ENCODE measurements around the gene MS4A13. TPM values are rescaled to one million over a fixed set of nuclear protein-coding genes. Genes with fewer than 3 reads are reported as not detected.

MS4A13 gene
- total RNA-seq, 1 experiment from 2014 or later: not detected

GRCh38 chr11:60566776-60567175 lies 51.6 kb downstream of the MS4A13 start (continued):
- no peak for TF ChIP-seq SIN3A (IDR thresholded peaks at IDR 0.05; ENCODE audit: low read depth)

GRCh38 chr11:60570970-60571369 lies 55.8 kb downstream of the MS4A13 start:
- intact Hi-C loops (cut with micrococcal nuclease): no loop called here
- Histone ChIP-seq H2AFZ (ENCODE audit: low read depth, low read length, poor library complexity, severe bottlenecking) (no peak overlapping the region), H3K9ac (ENCODE audit: low read length) (no peak overlapping the region), H3K4me3 (replicated peaks in 1 of 2; ENCODE audit: low read depth in 1 of 2, low read length in 2 of 2) (no peak overlapping the region), H3K27me3 (ENCODE audit: insufficient read depth, low read length) (no peaks in the 10 kb centered on the region), H3K4me2 (ENCODE audit: low read length) (no peak overlapping the region), H3K36me3 (ENCODE audit: control insufficient read depth in 1 of 2, insufficient read depth in 2 of 2, low read length in 2 of 2) (no peaks in the 10 kb centered on the region), H3K9me2 (ENCODE audit: insufficient read depth) (no peaks in the 10 kb centered on the region), H4K20me1 (ENCODE audit: insufficient read depth) (no peaks in the 10 kb centered on the region), H3K9me3 (ENCODE audit: control insufficient read depth in 1 of 2, insufficient read depth in 1 of 2, low read depth in 1 of 2, low read length in 2 of 2) (no peaks in the 10 kb centered on the region), H3K79me2 (ENCODE audit: insufficient read depth, low read length) (no peaks in the 10 kb centered on the region), H3K4me1 (ENCODE audit: control insufficient read depth in 1 of 2, insufficient read depth in 2 of 2, low read length in 2 of 2) (no peaks in the 10 kb centered on the region), H3K27ac (ENCODE audit: low read depth, low read length) (no peak overlapping the region)
- POLR2A ChIA-PET: no interaction called here
- DNase-seq (ENCODE audit: low read depth, low spot score): no peak
- no TSS peak for BruUV-seq (replicated peaks)
- TF ChIP-seq ELF1 (IDR thresholded peaks at IDR 0.05; ENCODE audit: borderline replicate concordance, low read depth): no peak
- TF ChIP-seq CTCF (IDR thresholded peaks at IDR 0.05 in 2 of 3, conservative IDR thresholded peaks at IDR 0.05 in 1 of 3; ENCODE audit: borderline replicate concordance in 1 of 3, insufficient read depth in 1 of 3, low read depth in 2 of 3, low read length in 2 of 3): no peak
- no peak for TF ChIP-seq REST (IDR thresholded peaks at IDR 0.05; ENCODE audit: low read depth)
- TF ChIP-seq SP1 (IDR thresholded peaks at IDR 0.05; ENCODE audit: low read depth): no peak
- no peak for TF ChIP-seq FOSL1 (IDR thresholded peaks at IDR 0.05; ENCODE audit: low read depth)
- no peak for TF ChIP-seq ZBTB33 (IDR thresholded peaks at IDR 0.05; ENCODE audit: extremely low read depth, insufficient replicate concordance, low read length)
- TF ChIP-seq RAD21 (IDR thresholded peaks at IDR 0.05; ENCODE audit: low read depth): no peak
- no peak for ATAC-seq
- CTCF ChIA-PET: no interaction called here
- RAD21 ChIA-PET (ENCODE audit: low non-redundant PET in 1 of 2, low total read pairs in 2 of 2, uncharacterized antibody in 2 of 2, unreplicated experiment in 2 of 2): no interaction called here

All from HCT116 (cell line).